SH-SY5Y (cell line): Measurements from ENCODE around the gene OR7A10.

Experiments
- GATA2 ChIP-seq: IDR thresholded peaks from 2 replicates; pipeline ENCODE4 v1.6.1; 2011; ENCODE audit warnings: mild to moderate bottlenecking, low read depth, low read length
- GATA3 ChIP-seq: IDR thresholded peaks from 2 replicates; pipeline ENCODE4 v1.6.1; 2011; ENCODE audit warnings: low read depth, mild to moderate bottlenecking, low read length, moderate library complexity

DNA sequence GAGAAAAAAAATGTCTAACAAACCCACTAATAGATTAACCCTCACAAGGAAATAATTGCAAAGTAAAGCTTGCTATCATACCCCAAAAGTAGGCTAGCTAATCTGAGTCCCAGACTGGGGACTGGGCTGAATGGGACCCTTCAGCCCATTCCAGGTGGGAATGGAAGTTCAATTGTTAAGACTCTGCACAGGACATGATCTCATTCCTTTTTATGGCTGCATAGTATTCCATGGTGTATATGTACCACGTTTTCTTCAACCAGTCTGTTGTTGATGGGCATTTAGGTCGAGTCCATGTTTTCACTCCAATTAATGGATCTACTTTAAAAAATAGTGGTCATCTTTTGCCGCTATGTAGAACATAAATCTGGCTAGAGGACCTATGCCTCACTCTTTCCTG is 31.7 kb downstream of the OR7A10 start:
- TF ChIP-seq GATA2 = no peak
- no peak for TF ChIP-seq GATA3
